ENCODE results near the gene CEMIP. TPM values are rescaled to one million over a fixed set of nuclear protein-coding genes. Genes with fewer than 3 reads are reported as not detected.
"Not testable (repeated sequence)": the region's sequence is repeated elsewhere in the genome, so short reads cannot be mapped to it uniquely, and the experiment has no call there.

The CEMIP gene
- total and polyA plus RNA-seq, 3 experiments from 2014 or later = not detected

DNA sequence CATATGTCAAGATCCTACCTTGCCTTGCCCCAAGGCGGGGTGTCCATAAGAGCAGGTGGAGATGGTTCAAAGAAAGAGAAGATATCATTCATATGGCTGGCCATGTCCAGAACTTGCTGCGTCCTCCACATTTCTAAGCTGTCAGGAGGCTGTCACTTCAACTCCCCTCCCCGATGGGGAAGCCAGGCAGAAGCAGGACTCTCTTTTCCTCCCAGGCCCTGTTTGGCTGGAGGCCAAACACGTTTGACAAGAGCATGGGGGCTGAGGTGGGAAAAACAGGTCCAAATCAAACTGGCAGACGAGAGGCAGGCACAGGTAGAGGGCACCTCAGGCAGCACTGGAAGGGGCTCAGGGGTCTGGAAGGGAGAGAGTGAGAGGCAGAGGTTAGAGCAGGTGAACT, 172.8 kb downstream of the CEMIP start:
- no peak for DNase-seq
- Mint-ChIP-seq H3K9me3 (no peaks in the 10 kb centered on the region), H3K4me3 (no peak overlapping the region), H3K27me3 (no peaks in the 10 kb centered on the region), H3K36me3 (peaks cover 0 to 79% (median 32%) of the 10 kb centered on the region in 3 donors), H3K27ac (no peak overlapping the region), H3K4me1 (peaks cover 0 to 4% (median 2%) of the 10 kb centered on the region in 3 donors)
- no peaks in the 10 kb centered on the region for H3K4me1 ChIP-seq (ENCODE audit: insufficient read depth, low read length)
- H3K36me3 ChIP-seq (ENCODE audit: insufficient read depth, low read length) = peaks cover 20% of the 10 kb centered on the region
- CTCF ChIA-PET = interaction anchor here (1.6 kb wide), 1 partner anchor 16 kb away, joined by 5 read pairs; no protein-coding TSS in a partner anchor
- no peaks in the 10 kb centered on the region for H3K9me3 ChIP-seq (ENCODE audit: low read length)
- H3K4me3 ChIP-seq (ENCODE audit: low read length) = no peak overlapping the region
- POLR2A ChIA-PET = no interaction called here
- no peak overlapping the region for H3K27ac ChIP-seq (ENCODE audit: low read depth, low read length)
- no peaks in the 10 kb centered on the region for H3K27me3 ChIP-seq (ENCODE audit: insufficient read depth, low read length, poor library complexity, severe bottlenecking)

DNA sequence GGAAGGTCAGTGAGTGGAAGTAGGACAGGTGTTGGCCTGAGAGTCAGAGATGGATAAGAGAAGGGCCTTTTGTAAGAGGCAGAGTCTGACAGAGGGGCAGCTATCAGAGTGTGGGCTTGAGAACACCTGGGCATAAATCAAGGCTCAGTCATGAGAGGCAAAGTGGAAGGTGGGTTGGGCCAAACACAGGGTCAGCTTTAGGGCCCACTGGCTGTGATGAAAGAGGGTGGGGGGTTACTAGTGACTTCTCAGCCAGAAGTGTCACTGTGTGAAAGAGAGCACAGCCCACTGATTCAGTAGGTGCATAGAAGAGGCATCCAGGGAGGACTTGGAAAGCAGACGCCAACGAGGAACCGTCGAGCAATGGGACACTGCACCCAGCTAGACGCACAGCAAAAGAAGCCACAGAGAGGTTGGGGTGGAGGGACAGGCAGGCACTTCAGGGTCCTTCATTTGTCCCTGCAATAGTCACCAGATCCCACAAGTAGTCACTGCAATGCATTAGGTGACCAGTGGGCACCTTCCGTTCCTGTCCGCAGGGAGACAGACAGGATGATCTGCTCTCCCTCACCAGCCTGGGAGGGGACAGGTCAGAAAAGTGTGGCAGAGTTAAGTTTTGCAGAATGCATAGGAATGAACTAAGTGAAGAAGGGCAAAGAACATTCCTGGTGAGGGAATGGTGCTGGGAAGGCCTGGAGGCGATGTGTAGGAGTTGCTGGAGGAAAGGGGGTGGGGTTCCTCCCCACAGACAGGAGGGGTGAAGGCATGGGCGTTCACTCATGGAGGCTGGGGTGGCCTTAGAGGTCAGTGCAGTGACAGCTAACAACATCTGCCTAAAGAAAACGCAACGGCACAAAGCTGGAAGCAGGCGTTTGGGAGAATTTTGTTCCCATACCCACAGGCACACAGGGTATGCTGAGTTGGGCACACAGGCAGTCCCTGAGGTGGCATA, 174.1 kb downstream of the CEMIP start:
- H3K27ac Mint-ChIP-seq = peak overlapping the region in 2 of 8 donors; percentile 15 to 39
- H3K4me1 Mint-ChIP-seq = peaks cover 0 to 4% (median 4%) of the 10 kb centered on the region in 3 donors
- no peak for DNase-seq
- ChIA-PET POLR2A (no interaction called here), CTCF (interaction anchor here (1.6 kb wide), 1 partner anchor 15 kb away, joined by 5 read pairs; no protein-coding TSS in a partner anchor)
- no peak overlapping the region for H3K4me3 Mint-ChIP-seq
- Histone ChIP-seq H3K4me3 (ENCODE audit: low read length) (no peak overlapping the region), H3K36me3 (ENCODE audit: insufficient read depth, low read length) (peaks cover 10% of the 10 kb centered on the region), H3K27me3 (ENCODE audit: insufficient read depth, low read length, poor library complexity, severe bottlenecking) (no peaks in the 10 kb centered on the region), H3K9me3 (ENCODE audit: low read length) (no peaks in the 10 kb centered on the region), H3K27ac (ENCODE audit: low read depth, low read length) (no peak overlapping the region), H3K4me1 (ENCODE audit: insufficient read depth, low read length) (no peaks in the 10 kb centered on the region)
- no peaks in the 10 kb centered on the region for H3K27me3 Mint-ChIP-seq
- peaks cover 0 to 75% (median 26%) of the 10 kb centered on the region in 3 donors for H3K36me3 Mint-ChIP-seq
- no peaks in the 10 kb centered on the region for H3K9me3 Mint-ChIP-seq

- DNase-seq = no peak
- H3K36me3 Mint-ChIP-seq = peaks cover 7 to 74% (median 29%) of the 10 kb centered on the region in 3 donors
- Histone ChIP-seq H3K27me3 (ENCODE audit: insufficient read depth, low read length, poor library complexity, severe bottlenecking) (no peaks in the 10 kb centered on the region), H3K9me3 (ENCODE audit: low read length) (no peaks in the 10 kb centered on the region), H3K4me1 (ENCODE audit: insufficient read depth, low read length) (no peaks in the 10 kb centered on the region), H3K27ac (ENCODE audit: low read depth, low read length) (no peak overlapping the region), H3K4me3 (ENCODE audit: low read length) (no peak overlapping the region), H3K36me3 (ENCODE audit: insufficient read depth, low read length) (peaks cover 8% of the 10 kb centered on the region)
- POLR2A ChIA-PET = no interaction called here
- no peak overlapping the region for H3K27ac Mint-ChIP-seq
- H3K4me1 Mint-ChIP-seq = peaks cover 0 to 7% (median 4%) of the 10 kb centered on the region in 3 donors
- H3K27me3 Mint-ChIP-seq = no peaks in the 10 kb centered on the region
- CTCF ChIA-PET = interaction anchor here (1.3 kb wide), 1 partner anchor 16 kb away, joined by 4 read pairs; no protein-coding TSS in a partner anchor
- H3K4me3 Mint-ChIP-seq = no peak overlapping the region
- H3K9me3 Mint-ChIP-seq = no peaks in the 10 kb centered on the region
These were observed 175.0 kb downstream of the CEMIP start for GRCh38 chr15:80953953-80954778.

DNA sequence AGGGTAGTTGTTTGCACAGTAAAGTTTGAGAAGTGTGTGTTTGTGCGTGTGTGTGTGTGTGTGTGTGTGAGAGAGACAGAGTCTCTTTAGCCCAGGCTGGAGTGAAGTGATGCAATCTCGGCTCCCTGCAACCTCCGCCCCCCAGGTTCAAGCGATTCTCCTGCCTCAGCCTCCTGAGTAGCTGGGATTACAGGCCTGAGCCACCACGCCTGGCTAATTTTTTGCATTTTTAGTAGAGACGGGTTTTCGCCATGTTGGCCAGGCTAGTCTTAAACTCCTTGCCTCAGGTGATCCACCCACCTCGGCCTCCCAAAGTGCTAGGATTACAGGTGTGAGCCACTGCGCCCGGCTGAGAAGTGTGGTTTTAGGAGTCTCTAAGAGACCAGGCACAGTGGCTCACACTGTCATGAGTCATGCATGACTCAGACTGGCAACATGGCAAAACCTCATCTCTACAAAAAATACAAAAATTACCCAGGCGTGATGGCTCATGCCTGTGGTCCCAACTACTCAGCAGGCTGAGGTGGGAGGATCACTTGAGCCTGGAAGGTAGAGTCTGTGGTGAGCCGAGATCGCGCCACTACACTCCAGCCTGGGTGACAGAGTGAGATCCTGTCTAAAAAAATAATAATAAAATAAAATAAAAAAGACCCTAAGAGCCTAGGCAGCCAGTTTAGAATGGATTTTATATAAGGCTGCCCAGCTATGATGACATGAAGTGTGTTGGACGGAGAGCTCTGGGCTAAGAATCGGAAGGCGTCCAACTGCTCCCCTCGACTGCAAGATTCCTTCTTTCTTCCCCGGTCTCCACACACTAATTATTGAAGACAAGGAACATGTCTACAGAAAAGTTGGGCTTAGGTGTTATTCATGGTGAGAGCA, 176.6 kb downstream of the CEMIP start:
- POLR2A ChIA-PET; H3K4me1 ChIP-seq (ENCODE audit: insufficient read depth, low read length); H3K9me3 Mint-ChIP-seq; H3K27me3 Mint-ChIP-seq; H3K4me3 Mint-ChIP-seq; H3K36me3 ChIP-seq (ENCODE audit: insufficient read depth, low read length); H3K9me3 ChIP-seq (ENCODE audit: low read length); H3K27ac ChIP-seq (ENCODE audit: low read depth, low read length); H3K4me1 Mint-ChIP-seq; H3K4me3 ChIP-seq (ENCODE audit: low read length); H3K27me3 ChIP-seq (ENCODE audit: insufficient read depth, low read length, poor library complexity, severe bottlenecking): not testable (repeated sequence)
- CTCF ChIA-PET = interaction anchor here (1.3 kb wide), 1 partner anchor 14 kb away, joined by 4 read pairs; no protein-coding TSS in a partner anchor
- DNase-seq = peak in 1 of 5 donors; percentile 49
- H3K36me3 Mint-ChIP-seq = peaks cover 15 to 71% (median 31%) of the 10 kb centered on the region in 3 donors
- peak overlapping the region in 2 of 8 donors; percentile 18 to 43 for H3K27ac Mint-ChIP-seq

- Mint-ChIP-seq H3K4me3 (no peak overlapping the region), H3K27me3 (no peaks in the 10 kb centered on the region), H3K36me3 (peaks cover 25 to 66% (median 32%) of the 10 kb centered on the region in 3 donors), H3K27ac (no peak overlapping the region), H3K9me3 (no peaks in the 10 kb centered on the region), H3K4me1 (peaks cover 12 to 17% (median 15%) of the 10 kb centered on the region in 3 donors)
- DNase-seq = no peak
- Histone ChIP-seq H3K4me3 (ENCODE audit: low read length) (no peak overlapping the region), H3K9me3 (ENCODE audit: low read length) (no peaks in the 10 kb centered on the region), H3K36me3 (ENCODE audit: insufficient read depth, low read length) (no peaks in the 10 kb centered on the region), H3K27ac (ENCODE audit: low read depth, low read length) (no peak overlapping the region), H3K4me1 (ENCODE audit: insufficient read depth, low read length) (no peaks in the 10 kb centered on the region), H3K27me3 (ENCODE audit: insufficient read depth, low read length, poor library complexity, severe bottlenecking) (no peaks in the 10 kb centered on the region)
- ChIA-PET POLR2A (no interaction called here), CTCF (interaction anchor here (0.9 to 1.2 kb wide), 3 partner anchors 11 to 20 kb away, joined by 3 read pairs; no protein-coding TSS in a partner anchor)
These were observed 178.4 kb downstream of the CEMIP start for GRCh38 chr15:80957556-80957955.

DNA sequence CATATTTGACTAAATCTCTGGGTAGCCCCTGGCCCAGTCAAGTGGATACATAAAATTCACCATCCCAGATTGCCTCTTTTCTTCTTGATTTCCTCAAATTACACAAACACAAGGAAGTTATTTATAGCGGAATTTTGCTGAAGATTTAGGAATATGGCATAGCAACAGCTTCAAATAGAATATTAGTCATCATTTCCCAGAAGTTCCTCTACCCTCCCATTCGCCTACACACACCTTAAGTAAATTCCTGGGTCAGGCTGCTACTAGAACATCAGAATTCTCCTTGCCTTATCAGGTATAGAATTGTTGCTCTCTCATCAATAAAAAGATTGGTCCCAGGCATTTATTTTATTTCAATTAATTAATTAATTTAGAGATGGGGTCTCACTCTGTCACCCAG, 178.8 kb downstream of the CEMIP start:
- peak overlapping the region in 1 of 8 donors; percentile 14 for H3K27ac Mint-ChIP-seq
- H3K36me3 Mint-ChIP-seq = peaks cover 28 to 65% (median 29%) of the 10 kb centered on the region in 3 donors
- peaks cover 16 to 21% (median 20%) of the 10 kb centered on the region in 3 donors for H3K4me1 Mint-ChIP-seq
- H3K27me3 Mint-ChIP-seq = no peaks in the 10 kb centered on the region
- H3K36me3 ChIP-seq (ENCODE audit: insufficient read depth, low read length) = no peaks in the 10 kb centered on the region
- no peaks in the 10 kb centered on the region for H3K4me1 ChIP-seq (ENCODE audit: insufficient read depth, low read length)
- H3K27ac ChIP-seq (ENCODE audit: low read depth, low read length) = no peak overlapping the region
- no peaks in the 10 kb centered on the region for H3K9me3 ChIP-seq (ENCODE audit: low read length)
- ChIA-PET CTCF (interaction anchor here (0.9 to 1.2 kb wide), 3 partner anchors 11 to 19 kb away, joined by 3 read pairs; no protein-coding TSS in a partner anchor), POLR2A (no interaction called here)
- H3K9me3 Mint-ChIP-seq = no peaks in the 10 kb centered on the region
- no peak overlapping the region for H3K4me3 Mint-ChIP-seq
- H3K27me3 ChIP-seq (ENCODE audit: insufficient read depth, low read length, poor library complexity, severe bottlenecking) = no peaks in the 10 kb centered on the region
- no peak for DNase-seq
- H3K4me3 ChIP-seq (ENCODE audit: low read length) = no peak overlapping the region

- no peaks in the 10 kb centered on the region for H3K27me3 Mint-ChIP-seq
- no peak overlapping the region for H3K4me3 Mint-ChIP-seq
- CTCF ChIA-PET = interaction anchor here (0.6 to 1.2 kb wide), 6 partner anchors 9 to 439 kb away, joined by 3 to 5 read pairs (median 3); no protein-coding TSS in a partner anchor
- no peaks in the 10 kb centered on the region for H3K9me3 Mint-ChIP-seq
- Histone ChIP-seq H3K4me1 (ENCODE audit: insufficient read depth, low read length) (no peaks in the 10 kb centered on the region), H3K4me3 (ENCODE audit: low read length) (no peak overlapping the region), H3K36me3 (ENCODE audit: insufficient read depth, low read length) (no peaks in the 10 kb centered on the region), H3K27me3 (ENCODE audit: insufficient read depth, low read length, poor library complexity, severe bottlenecking) (no peaks in the 10 kb centered on the region), H3K27ac (ENCODE audit: low read depth, low read length) (no peak overlapping the region), H3K9me3 (ENCODE audit: low read length) (no peaks in the 10 kb centered on the region)
- no peak overlapping the region for H3K27ac Mint-ChIP-seq
- H3K4me1 Mint-ChIP-seq = peaks cover 23 to 29% (median 24%) of the 10 kb centered on the region in 3 donors
- POLR2A ChIA-PET = no interaction called here
- H3K36me3 Mint-ChIP-seq = peaks cover 27 to 65% (median 37%) of the 10 kb centered on the region in 3 donors
- DNase-seq = no peak
These were observed 179.8 kb downstream of the CEMIP start for GRCh38 chr15:80958818-80959495.

Measured in CD8-positive, alpha-beta memory T cell (primary cell).